Transverse colon (tissue), 4 donors: ENCODE measurements around the gene USP47.

Source experiments
- CTCF ChIP-seq, 5 experiments: fragments of 200-600 bp in 3 of 5; fragments of 450-650 bp in 2 of 5; sonication (generic) in 3 of 5; IDR thresholded peaks; 1 replicate in 2 of 5; 2 replicates in 3 of 5; pipeline ENCODE4 v1.5.1; 2016 to 2017; ENCODE audit warnings: antibody characterized with exemption in 5 of 5, inconsistent platforms in 3 of 5, mild to moderate bottlenecking in 2 of 5, moderate library complexity in 1 of 5
- EP300 ChIP-seq: sonication (generic); formaldehyde crosslinking; IDR thresholded peaks from one replicate; pipeline ENCODE4 v1.6.1; 2017; ENCODE audit warnings: antibody characterized with exemption, low read depth
- POLR2AphosphoS5 ChIP-seq, 3 donors: sonication (generic); formaldehyde crosslinking; IDR thresholded peaks; one replicate each; pipeline ENCODE4 v1.6.1; 2016; ENCODE audit warnings: antibody characterized with exemption in 3 of 3

- TF ChIP-seq CTCF (IDR thresholded peaks at IDR 0.05): no peak
- no peak for TF ChIP-seq EP300
- TF ChIP-seq POLR2AphosphoS5 (IDR thresholded peaks at IDR 0.05): no peak
These were observed 1.9 kb downstream of the USP47 start for GRCh38 chr11:11843642-11844041.
